GM18907 (cell line): Measurements from ENCODE around the gene CCDC120.

ENCODE experiments used
- ATAC-seq: cut with Tn5 transposase; IDR thresholded peaks from one replicate; pipeline ENCODE4 v1.9.1; 2021; ENCODE audit warnings: mild to moderate bottlenecking, moderate library complexity; ENCODE audit not compliant: unreplicated experiment

Gene CCDC120

GRCh38 chrX:49058794-49059193 is at the start of gene CCDC120:
Gene CCDC120 (plus strand): TSS chrX:49058999. CDS start chrX:49062042, 3,043 bp downstream.
- ATAC-seq: no peak

GRCh38 chrX:49019050-49019449 is 39.7 kb upstream of the CCDC120 start:
- ATAC-seq: no peak

- ATAC-seq: no peak
Measured at GRCh38 chrX:49019599-49020249, 39.1 kb upstream of the CCDC120 start.

- ATAC-seq: no peak
Measured at GRCh38 chrX:49029876-49030275, 28.9 kb upstream of the CCDC120 start.

DNA sequence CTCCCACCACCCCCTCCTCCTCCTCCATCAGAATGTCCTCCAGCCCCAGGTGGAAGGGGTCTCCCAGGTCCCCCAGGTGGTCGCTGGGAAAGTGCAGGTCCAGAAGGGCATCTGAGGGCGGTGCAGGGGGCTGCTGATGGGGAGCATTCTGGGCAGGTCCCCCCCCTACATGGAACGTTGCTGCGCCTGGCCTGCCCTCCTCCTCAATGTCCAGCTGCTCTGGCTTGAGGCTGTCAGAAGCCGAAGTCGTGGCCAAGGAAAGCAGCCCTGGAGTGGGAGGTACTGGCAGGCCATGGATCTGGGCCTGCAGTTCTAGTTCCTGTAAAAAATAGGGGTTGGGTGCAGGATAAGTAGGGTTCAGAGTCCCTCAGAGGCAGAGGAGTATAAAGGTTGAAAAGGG is 28.5 kb upstream of the CCDC120 start:
- ATAC-seq: no peak

DNA sequence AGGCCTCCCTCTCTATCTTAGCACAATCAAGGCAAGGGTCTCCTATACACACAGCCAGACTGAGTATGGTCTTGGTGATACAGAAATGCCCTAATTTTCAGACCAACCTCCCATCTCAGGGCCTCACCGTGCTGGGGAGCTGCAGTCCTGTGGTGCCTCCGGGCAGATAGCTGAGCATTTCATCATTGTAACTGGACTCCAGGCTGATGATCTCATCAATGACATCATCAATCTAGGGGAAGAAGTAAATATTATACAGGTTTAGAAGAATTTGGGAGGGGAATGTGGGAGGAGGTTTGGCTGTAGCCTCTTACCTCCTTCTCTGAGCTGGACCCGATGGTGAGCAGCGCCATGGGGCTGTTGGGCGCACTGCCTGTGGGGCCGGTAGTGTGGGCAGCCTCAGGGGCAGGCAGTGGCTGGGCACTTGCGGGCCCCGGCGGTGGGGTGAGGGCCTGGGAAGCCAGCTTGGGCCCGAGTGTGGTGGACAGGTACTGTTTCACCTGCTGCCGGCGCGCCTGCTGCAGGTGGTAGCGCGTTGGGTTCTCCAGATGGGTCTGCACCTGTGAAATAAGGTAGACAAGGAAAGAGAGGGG is 20.8 kb upstream of the CCDC120 start:
- ATAC-seq: no peak

DNA sequence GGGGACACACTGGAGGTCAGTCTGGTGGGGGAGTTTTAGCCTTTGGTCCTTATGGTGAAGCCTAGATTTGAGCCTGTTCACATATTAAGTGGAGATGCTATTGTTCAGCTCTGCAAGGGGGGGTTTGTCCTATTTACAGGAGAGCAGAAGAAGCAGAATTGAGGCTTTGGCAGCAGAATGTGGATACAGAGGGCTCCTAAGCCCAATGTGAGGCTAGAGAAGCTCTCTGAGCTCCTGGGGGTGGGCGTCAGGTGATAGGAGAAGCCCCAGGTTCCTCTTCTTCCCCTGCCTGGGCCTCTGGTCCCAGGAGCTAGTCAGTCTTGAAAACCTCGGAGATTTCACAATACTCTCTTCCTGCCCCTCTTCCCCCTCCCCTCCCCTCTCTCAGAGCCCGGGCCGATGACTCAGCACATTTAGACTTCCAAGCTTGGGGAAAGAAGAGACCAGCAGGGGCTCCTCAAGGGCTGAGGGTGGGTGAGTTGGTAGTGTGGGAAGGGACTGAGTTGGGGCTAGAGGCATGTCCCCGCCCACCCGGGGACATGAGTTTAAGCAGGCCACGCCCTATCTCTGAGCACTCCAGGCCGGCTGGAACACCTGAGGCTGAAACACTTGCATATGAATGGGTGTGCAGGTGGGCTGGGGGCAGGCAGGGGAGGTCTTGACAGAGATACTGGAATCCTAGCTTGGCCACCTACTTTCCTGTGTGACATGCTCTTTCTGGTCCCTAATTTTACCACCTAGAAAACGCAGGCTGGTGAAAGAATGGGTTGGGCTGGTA is 19.0 kb upstream of the CCDC120 start:
- ATAC-seq: no peak

DNA sequence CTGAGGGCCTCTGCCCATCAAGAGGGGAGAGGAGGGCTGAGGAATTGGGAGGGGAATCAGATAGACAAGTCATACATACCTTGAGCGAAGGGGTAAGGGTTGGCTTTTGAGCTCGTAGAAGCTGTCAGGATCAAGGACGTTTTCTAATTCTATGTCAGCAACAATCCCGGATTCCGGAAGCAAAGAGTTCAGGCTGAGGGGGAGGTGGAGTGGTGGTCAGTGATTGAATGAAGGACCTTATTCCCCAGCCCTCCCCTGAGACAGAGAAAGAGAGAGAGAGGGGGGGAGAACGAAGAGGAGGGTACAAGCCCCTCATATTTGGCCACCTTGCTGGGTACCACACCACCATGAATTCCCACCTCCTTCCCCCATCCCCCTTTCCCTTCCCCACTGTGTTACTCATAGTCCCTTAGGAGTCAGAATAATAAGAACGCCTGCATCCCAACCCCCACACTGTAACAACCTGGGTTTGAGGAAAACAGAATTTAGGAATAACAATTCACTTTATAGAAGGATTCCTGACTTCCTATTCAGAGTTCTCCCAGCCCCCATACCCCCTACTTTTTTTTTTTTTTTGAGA is 18.3 kb upstream of the CCDC120 start:
- no peak for ATAC-seq

GRCh38 chrX:49041744-49042580 is 16.8 kb upstream of the CCDC120 start:
- no peak for ATAC-seq

GRCh38 chrX:49042581-49043219 is 16.1 kb upstream of the CCDC120 start:
- no peak for ATAC-seq

DNA sequence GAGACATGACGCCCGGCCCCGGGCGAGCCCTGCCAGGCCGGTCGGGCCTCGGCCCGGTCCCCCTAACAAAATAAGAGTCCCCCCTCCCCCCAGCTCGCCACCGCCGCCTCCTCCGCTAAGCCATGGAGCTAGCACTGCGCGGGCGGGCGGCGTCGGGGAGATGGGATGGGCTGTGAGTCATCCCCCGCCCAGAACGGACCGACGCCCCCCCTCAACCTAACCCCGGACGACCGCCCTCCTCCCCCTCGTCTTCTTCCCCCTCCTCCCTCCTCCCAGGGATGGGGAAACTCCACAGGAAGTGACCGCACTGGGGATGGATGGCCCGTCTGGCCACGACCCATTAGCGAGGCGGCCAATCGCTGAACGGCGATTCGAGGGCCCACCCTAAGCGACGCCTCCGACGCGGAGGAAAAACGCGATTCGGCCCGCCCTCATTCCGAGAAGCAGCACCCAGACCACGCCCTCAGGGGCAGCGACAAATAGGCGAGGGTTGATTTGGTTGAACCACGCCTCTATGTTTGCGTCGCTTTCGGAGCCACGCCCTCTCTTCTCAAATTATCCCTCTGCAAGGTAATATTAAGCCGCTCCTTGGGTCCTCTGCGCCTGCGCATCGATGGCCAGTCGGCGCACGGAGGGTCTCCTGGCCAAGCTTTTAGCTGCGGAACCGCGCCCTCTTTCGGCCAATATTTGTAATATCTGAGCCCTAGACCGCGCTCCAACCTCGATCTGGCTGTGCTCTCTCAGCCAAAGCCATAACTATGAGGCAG is 15.4 kb upstream of the CCDC120 start, which contains the start of gene TFE3:
Gene TFE3 (minus strand): TSS at position 138 of the 767 bp plus-strand sequence. CDS start 131 bp downstream, at position 7.
- ATAC-seq: peak; percentile 90

GRCh38 chrX:49043987-49044281 is 14.9 kb upstream of the CCDC120 start:
- no peak for ATAC-seq

- ATAC-seq: peak; percentile 60
Measured at GRCh38 chrX:49053223-49054072, 5.4 kb upstream of the CCDC120 start.

DNA sequence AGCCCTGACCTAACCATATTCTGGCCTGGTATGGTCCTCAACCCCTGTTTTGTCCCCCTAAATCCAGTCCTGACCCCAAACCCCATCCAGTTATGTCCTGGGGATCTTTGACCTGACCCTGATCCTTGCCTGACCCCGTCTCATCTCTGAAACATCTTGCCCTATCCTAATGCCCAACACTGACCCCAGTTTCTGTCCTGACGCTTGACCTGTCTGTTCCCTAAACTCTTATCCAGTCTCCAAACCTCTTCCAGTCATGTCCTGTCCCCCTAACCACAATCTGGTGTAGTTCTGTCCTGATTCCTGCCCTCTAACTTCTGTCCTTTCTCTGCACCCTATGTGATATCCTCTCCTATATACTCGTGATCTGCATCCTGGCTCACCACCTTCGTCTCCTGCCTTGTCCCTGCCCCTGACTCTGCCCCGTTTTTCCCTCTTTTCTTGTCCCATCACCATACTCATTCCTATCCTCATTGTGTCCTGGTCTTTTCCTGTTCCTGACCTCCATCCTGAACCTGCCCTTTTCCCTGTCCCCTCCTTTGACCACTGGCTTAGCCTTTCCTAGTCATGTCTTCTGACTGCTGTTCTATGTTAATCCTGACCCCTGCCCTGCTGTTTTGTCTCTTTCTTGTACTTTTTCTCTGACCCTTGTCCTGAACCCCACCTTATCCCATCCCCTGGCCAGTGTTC is 4.6 kb upstream of the CCDC120 start:
- no peak for ATAC-seq

GRCh38 chrX:49059201-49059600 is 402 bp downstream of the CCDC120 start:
- ATAC-seq: no peak

DNA sequence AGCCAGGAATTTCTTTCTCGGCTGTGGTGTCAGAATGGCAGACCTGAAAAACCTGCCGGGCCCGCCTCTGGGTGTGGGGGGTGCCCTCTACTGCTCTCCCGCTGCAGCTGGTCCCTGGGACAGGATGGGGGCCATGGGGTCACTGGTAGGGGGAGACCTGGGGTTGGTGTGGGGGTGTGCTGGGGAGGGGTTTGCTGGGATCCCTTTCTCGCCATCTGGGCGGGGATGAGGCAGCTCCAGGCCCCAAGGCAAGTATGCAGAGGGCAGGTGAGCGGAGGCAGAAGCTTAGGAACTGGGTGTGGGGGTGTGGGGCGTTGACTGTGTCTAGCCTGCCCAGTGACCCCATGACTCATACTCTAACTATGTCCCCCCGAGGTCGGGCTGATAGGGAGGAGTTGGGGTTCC is 884 bp downstream of the CCDC120 start:
- ATAC-seq: no peak

DNA sequence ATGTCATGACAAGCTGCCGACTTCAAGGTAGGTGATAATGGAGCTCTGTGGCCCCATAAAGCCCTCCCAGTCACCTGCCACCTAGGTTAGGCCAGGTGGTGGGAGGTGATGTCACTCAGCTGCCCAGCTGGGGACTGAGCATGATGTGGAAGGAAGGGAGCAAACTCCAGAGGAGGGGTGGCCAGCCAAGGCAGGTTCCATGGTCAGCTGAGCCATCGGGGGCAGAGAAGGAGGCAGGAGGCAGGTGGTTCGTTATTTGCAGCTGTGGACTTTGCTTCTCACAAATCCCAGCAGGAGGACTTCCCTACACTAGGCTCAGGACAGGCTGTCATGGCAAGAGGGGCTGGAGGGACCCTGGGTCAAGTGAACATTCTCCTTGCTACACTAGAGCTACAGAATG is 2.1 kb downstream of the CCDC120 start:
- no peak for ATAC-seq

GRCh38 chrX:49061490-49061889 is 2.7 kb downstream of the CCDC120 start:
- ATAC-seq: no peak
